ENCODE results near the gene RAP1GAP2.
"Not testable (repeated sequence)": the region's sequence is repeated elsewhere in the genome, so short reads cannot be mapped to it uniquely, and the experiment has no call there.

Gene RAP1GAP2

DNA sequence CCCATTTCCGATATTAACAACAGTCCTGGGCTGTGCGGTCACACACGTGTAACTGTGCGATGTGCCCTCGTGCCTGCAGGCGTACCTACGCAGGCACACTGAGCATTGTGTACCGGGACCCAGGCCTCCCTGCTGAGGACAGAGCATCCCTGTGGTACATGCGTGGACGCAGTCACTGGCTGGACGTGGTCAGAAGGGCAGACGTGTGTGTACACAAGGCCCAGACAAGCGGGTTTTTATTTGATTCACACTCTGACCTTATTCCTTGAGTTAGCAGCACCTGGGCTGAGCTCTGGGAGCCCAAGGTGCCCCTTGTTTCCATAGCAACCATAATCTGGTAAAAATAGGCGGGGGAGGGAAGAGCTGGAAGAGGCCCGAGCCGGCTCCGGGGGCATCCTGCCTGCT lies 19.5 kb downstream of the RAP1GAP2 start:
- DNase-seq = no peak

DNA sequence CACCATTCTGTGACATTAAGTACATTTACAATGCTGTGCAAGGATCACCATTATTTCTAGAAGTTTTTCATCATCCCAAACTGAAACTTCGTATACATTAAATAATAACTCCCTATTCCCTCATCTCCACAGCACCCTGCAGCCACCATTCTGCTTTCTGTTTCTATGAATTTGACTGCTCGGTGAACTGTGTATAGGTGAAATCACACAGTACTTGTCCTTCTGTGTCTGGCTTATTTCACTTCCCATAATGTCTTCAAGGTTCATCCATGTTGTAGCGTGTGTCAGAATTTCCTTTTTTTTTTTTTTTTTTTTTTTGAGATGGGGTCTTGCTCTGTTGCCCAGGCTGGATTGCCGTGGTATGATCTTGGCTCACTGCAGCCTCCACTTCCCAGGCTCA lies 20.4 kb downstream of the RAP1GAP2 start:
- no peak for DNase-seq

DNA sequence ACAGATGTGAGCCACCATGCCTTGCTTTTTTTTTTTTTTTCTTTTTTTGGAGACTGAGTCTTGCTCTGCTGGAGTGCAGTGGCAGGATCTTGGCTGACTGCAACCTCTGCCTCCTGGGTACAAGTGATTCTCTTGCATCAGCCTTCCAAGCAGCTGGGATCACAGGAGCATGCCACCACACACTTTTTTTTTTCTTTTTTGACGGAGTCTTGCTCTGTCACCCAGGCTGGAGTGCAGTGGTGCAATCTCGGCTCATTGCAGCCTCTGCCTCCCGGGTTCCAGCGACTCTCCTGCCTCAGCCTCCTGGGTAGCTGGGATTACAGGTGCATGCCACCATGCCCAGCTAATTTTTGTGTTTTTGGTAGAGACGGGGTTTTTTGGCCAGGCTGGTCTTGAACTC lies 23.1 kb downstream of the RAP1GAP2 start:
- not testable (repeated sequence) for DNase-seq

DNA sequence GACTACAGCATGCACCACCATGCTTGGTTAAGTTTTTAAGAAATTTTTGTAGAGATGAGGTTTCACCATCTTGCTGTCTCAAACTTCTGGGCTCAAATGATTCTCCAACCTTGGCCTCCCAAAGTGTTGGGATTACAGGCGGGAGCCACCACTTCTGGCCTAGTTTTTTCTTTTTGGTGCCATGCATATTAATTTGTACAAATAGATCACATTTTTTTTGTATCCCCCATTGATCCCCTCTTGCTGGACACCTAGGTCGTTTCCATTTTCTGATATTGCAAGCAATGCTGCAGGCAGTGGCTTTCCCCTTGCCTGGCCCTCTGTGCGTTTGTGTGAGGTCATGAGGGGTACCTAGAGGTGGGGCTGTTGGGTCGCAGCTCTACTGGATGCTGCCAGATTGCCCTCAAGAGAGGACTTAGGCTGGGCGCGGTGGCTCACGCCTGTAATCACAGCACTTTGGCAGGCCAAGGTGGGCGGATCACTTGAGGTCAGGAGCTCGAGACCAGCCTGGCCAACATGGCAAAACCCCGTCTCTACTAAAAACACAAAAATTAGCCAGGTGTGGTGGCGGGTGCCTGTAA lies 23.8 kb downstream of the RAP1GAP2 start:
- no peak for DNase-seq

DNA sequence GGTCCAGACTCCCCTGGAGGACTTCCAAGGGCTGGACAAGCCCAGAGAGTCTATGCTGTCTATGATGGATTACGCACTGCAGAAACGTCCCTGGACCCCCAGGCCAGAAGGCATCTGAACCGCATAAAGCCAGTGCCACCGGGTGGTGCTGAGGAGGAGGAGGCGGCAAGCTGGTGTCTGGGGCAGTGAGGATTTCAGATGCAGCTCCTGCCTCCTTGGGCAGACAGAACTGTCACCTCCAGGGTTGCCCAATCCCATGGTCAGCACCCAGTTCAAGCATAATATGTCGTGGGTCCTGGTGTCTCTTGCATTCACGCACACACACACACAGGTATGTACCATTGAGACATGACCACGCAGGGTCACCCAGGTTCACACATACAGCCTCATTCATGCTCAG lies 25.6 kb downstream of the RAP1GAP2 start:
- no peak for DNase-seq

DNA sequence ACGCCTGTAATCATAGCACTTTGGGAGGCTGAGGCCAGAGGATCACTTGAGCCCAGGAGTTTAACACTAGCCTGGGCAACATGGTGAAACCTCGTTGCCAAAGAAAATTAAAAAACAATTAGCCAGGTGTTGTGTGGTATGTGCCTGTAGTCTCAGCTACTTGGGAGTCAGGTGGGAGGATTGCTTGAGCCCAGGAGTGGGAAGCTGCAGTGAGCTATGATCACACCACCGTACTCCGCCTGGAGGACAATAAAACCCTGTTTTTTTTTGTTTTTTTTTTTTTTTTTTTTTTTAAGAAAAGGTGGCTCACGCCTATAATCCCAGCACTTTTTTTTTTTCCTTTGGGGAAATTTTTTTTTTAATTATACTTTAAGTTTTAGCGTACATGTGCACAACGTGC lies 26.1 kb downstream of the RAP1GAP2 start:
- DNase-seq = no peak

DNA sequence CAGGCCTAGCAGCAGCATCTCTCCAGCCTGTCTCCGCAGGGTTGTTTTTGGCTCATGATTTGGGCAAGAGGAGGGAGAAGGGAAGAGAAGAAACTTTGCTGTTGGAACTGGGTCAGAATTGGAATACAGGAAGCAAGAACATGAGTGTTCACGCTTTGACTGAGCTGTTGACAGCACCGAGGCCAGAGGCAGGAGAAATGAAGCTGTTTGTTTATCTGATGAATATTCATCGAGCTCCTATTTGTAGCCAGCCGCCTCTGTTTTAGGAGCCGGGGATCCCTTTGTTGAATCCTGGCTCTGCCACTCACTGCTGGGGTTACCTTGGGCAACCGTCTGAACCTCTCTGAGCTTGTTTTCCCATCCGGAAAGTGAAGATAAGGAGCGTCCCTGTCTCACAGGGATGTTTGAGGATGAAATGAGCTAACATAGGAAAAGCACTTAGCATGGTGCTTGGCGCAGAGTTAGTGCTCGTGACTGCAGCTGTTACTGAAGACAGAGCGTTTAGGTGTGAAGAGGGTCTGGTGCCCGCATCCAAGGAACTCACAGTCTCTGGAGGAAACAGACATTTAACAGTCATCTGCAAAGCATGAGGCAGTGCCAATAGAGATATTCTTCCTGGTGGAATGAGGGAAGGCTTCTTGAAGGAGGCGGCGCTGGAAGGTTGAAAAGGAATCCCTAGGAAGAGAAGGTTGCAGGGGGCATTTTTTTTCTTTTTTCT lies 29.2 kb downstream of the RAP1GAP2 start:
- DNase-seq = no peak

DNA sequence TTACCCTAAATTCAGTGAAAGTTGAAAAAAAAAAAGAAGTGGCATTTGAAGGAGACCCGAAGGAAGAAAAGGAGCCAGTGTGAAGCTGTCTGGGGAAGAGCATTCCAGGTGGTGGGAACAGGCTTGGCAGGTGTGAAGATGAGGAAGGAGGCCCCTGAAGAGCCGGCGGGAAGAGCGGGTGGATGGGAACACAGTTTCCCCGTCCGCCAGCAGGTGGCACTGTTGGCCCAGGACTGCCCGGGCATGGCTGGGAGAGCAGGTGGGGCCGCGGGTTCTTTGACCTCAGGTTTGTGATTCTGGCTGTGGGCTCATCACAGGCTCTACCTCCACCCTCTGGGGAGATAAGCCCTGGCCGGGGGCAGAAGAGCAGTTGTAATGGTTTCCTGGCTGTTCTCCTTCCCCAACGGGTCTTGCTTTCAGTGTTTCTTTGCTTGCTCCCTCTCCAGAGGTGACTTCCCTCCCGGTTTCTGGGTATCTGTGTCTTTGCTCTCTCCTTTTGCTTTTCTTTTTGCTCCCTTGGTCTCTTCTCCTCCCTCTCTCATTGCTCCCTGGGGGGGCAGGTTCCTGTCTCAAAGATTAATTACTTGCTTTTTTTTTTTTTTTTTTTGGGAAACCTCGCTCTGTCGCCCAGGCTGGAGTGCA lies 32.3 kb downstream of the RAP1GAP2 start:
- DNase-seq = peak; percentile 76

DNA sequence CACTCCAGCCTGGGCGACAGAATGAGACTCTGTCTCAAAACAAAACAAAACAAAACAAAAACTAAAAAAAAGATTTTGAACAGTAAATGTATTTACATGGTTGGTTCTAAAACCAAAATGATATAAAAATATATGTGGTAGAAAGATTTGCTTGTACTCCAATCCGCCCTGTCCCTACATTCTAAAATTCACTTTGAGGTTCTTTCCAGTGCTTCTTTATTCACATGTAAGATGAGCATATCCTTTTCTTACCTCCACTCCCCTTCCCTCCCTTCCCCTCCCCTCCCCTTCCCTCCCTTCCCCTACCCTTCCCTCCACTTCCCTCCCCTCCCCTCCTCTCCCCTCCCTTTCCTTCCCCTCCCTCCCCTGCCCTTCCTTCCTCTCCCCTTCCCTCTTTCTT lies 34.4 kb downstream of the RAP1GAP2 start:
- no peak for DNase-seq

DNA sequence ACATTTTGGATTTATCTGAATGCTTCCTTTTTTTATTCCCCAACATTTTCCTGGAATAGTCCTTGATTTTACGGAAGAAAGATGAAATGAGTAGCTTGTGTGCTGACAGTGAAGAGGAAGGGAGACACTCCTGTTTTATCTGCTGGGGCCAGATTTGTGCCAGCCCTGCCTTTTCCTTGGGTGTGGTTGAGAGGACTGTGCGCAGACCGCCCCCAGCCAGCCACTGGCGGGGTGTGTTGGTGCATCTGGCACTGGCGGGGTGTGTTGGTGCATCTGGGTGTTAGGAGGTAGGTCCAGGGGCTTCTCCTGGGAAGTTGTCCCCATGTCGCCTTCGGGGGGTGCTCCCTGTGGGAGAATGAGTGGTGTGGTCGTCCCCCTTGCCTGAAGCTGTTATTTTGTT lies 39.5 kb downstream of the RAP1GAP2 start:
- no peak for DNase-seq

DNA sequence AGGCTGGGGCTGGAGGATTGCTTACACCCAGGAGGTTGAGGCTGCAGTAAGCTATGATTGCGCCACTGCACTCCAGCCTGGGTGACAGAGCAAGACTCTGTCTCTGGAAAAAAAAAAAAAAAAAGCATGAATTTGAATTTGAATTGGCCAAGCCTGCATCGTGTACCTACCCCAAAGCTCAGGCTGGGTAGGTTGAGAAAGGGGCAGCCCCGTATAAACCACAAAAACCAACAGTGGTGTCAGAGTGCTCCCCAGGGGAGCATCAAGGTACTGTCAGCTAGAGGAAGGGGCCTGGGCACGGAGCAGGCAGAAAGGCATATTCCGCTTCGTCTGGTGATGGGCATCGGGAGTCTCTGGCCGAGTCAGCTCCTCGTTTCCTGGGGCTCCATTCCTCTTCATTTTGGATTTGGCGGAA lies 40.9 kb downstream of the RAP1GAP2 start:
- DNase-seq = no peak

DNA sequence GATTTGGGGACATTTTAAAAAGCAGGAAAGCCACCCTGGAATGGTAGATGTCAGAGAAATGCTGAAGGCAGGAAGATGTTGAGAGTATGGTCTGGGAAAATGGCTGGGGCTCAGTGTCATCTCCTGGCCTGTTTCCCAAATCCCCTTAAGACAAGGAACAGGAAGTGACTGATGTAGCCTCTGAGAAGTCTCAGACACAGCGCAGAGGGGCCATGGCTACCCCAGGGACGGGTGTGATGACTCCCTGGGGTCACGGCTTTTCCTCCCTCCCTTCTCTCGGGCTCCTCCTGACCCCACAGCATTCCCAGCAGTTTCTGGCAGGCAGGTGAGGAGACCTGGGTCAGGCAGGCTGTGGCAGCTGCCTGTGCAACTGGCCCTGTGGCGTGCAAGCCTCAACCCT lies 45.4 kb downstream of the RAP1GAP2 start:
- DNase-seq = no peak

DNA sequence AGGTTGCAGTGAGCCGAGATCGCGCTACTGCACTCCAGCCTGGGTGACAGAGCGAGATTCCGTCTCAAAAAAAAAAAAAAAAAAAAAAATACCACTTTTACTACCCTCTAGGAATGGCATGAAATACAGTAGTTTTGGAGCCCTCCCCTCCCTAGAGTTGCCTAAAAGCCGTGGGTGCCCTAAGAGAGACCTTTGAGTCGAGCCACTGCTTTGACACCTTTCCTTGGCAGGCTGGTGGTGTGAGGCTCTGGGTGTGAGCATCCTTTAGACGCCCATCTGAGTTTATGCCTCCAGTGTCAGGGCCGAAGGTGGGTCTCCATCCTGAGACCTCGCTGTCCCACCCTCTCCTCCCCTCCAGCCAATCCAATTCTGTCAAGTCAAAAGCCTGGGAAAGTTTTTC lies 46.2 kb downstream of the RAP1GAP2 start:
- DNase-seq = no peak

DNA sequence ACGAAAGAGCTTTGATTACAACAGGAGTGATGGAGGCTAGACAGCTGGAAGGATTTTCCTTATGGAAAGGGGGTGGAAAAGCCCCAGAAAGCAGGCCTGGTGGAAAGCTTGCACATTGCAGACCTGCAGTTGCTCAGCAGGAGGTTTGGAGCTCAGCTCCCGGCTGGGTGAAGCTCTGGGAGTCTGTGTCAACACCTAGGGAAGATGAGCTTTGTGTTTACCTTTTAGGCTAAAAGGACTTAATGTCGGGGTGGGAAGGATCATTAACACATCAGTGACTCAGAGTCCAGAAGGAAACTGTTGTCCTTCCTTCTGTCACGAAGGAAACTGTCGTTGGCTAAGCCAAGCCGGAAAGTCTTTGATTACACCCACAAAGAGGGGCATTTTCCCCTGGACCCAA lies 48.2 kb downstream of the RAP1GAP2 start:
- DNase-seq = no peak

DNA sequence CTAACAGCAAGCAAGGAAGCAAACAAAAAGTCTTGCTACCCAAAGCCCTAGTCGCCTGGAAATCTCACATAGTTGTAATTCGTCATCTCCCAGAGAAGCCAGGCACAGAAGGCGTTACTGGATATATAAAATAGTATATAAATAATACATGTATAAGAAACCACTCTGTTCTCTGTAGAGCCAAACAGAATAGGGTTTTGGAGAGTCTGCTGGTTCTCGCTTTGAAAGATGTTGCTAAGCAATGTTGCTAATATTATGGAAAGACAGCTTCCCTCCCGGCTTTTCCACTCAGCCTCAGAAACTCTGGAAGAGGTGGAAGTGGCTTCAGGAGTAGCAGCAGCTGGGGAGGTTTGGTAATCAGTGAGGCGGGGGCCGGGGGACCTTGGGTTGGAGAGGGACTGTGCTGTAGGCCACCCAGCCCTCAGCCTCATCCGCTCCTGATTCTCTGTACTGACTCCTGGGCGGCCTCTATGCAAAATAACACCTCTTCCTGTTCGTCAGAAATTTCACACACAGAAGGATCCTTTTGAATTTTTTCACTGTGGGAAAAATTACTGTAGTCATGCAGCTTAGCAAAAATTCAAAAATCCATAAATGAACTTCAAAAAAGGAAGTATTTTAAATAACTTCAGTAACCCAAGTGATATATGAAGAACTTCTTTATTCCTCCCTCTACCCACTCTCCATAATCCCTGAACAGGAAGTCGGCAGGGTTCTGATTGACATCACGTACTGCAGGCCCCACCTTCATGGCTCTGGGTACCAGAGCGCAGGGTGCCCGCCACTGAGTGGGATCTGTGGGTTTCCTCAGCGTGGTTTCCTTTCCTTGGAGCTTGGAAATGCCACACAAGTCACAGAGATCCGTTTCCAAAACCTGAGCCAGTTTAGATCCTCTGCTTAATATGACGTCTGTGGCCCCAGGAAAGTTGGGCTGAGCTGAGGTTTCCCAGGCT lies 51.4 kb downstream of the RAP1GAP2 start:
- DNase-seq = no peak

DNA sequence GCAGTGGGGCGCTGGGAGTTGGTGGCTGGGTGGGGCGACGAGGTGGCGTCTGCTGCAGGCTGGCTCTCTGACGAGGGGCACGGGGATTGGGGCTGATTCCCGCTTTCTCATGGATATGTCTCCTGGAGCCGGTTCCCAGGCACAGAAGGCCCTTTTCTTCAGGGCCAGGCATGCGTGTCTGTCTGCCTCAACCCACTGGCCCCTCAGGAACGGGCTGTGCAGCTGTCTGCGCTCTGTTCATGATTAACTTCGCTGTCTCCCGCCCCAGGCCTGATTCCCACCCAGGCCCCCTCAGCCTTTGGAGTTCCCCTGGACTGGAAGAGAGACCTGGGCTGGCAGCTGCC lies 53.1 kb downstream of the RAP1GAP2 start:
- DNase-seq = no peak

DNA sequence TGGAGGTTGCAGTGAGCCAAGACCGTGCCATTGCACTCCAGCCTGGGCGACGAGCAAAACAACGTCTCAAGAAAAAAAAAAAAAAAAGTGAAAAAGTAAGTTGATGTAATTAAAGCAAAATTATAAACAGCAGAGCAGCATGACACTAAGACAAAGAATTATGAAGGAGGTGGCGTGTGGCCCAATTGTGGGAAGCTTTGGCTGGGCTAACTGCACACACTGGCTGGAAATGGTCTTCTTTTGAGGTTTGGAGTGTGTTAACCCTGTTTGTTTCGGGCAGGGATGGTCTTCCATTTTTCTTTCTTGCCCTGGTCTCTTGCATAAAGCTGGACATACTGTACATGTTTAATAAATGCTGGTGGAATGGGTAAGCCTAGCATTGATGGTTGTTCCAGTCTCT lies 54.8 kb downstream of the RAP1GAP2 start:
- no peak for DNase-seq

DNA sequence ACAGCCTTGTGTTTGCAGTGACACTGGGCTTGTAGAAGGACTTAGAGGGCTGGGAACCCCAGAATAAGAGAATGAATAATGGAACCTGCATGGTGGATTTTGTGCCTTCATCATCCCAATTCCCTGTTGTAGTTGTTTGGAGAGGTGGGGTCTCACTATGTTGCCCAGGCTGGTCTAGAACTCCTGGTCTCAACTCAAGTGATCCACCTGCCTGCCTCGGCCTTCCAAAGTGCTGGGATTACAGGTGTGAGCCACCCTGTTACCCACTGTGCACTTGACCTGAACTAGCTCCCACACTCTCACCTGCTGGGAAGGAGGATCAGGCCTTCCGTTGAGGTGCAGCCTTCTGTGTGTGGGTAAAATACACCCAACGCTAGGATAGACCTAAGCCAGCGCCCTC lies 55.4 kb downstream of the RAP1GAP2 start:
- DNase-seq = no peak

DNA sequence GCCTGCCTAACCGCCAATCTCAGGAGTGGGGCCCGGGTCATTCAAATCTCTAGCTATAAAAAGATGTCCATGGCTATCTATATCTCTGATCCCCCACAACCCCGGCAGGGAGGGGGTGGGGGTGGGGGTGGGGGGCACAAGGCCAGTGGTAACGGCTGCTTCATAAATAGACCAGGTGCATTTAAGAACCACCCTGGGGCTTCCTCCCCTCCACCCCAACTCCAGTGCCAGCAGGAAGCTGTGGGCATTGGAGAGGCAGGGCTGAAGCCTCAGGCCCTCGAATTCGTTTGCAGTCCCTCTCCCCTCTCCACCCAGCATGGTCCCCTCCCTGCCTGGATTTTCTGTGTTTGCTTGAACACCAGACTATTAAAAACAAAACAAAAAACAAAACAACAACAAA lies 56.0 kb downstream of the RAP1GAP2 start:
- no peak for DNase-seq

DNA sequence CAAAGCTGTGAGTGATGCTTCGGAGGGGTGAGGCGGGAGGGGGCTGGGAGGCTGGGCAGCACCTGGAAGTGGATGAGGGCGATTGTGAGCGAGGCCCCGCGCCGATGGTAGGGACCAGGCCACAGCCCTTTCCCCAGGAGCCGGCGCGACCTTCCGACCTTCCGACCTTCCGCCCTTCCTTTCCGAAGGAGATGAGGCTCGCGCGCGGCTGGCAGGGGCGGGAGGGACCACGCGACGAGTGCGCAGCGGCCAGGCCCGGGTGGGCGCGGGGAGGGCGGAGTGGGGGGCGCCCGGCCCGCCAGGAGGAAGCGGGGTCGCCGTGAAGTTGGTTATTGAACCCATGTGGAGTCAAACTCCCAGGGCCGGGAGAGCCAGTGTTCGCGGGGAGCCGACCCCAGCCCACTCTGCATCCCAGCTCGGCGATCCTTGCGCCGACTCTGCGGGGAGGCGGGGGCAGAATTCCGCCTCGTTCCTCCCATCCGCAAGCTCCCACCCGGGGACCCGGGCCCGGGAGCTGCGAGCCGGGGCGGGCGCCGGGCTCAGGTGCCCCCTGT lies 56.6 kb downstream of the RAP1GAP2 start:
- DNase-seq = no peak

DNA sequence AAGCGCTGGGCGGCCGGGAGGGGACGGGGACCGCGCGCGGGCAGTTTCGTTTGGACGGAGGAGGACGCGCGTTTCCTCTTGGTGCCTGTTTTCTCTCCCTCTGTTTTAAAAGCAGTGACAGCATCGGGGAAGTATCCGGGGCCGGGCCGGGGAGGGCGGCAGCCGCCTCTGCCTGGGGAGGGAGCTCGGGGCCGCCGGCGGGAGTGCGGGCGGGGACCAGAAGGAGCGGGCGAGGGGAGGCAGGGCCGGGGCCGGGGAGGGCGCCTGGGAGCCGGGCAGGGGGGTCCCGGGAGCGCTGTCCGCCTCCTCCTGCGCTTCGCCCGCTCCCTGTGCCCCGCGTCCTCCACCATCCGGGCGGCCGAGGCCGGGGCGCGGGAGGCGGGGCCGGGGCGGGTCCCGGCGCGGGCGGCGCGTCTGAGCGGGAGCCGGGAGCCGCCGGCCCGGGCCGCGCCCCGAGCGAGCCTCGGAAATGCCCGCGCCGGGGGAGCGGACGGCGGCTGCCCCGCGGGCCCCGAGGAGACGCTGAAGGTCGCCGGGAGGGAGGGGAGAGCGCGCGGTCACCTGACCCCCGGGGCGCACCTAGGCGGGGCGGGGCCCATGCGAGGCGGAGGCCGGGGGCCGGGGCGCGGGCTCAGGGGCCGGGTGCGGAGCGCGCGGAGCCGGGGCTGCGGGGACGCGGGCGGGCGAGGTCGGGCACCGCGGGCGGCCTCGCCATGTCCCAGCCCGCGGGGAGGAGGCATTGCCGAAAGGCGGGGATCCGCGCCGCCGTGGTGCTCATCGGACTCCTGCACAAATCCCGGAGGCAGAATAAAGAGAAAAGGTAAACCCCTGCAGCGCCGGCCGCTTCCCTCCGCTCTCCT lies 57.3 kb downstream of the RAP1GAP2 start:
- DNase-seq = peak; percentile 31

Measured in DMS79 treated with DMSO at 0.1 percent for 48 hours (cell line).